ENCODE measurements around the gene TMEM134. TPM values are rescaled to one million over a fixed set of nuclear protein-coding genes. Genes with fewer than 3 reads are reported as not detected.
"Not testable (repeated sequence)": the region's sequence is repeated elsewhere in the genome, so short reads cannot be mapped to it uniquely, and the experiment has no call there.

TMEM134 gene, protein sequence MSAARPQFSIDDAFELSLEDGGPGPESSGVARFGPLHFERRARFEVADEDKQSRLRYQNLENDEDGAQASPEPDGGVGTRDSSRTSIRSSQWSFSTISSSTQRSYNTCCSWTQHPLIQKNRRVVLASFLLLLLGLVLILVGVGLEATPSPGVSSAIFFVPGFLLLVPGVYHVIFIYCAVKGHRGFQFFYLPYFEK
- total RNA-seq (2014; rRNA removed; shearing (Covaris generic)) (13.4 and 67.2 TPM in 2 replicates), polyA plus RNA-seq (2016; fragmentation: Nextera tagmentation; extraction: Ambion mirVana) (99.3 and 103 TPM in 2 replicates)

GRCh38 chr11:67468759-67469507 lies at the start of gene TMEM134:
TSS of gene TMEM134 (minus strand) at chr11:67469251. CDS start at chr11:67469192, 59 bp downstream.
- in situ Hi-C loops (cut with MboI) = no loop called here

GRCh38 chr11:67517784-67518552 lies 48.9 kb upstream of the TMEM134 start:
- no peak overlapping the region for H3K9ac ChIP-seq
- no peak for DNase-seq
- H3K27me3 ChIP-seq (replicated peaks; ENCODE audit: insufficient read depth) = peaks cover 14% of the 10 kb centered on the region; the same call in 1 of the 2 replicates
- H3K9me2 ChIP-seq (ENCODE audit: insufficient read depth) = no peaks in the 10 kb centered on the region
- no peak overlapping the region for H2AFZ ChIP-seq
- no peaks in the 10 kb centered on the region for H4K20me1 ChIP-seq (ENCODE audit: insufficient read depth)
- 35 to 44% methylated on average over 10 of the region's 10 CpGs for WGBS, 2 experiments (ENCODE audit: low coverage in 1 of 2, low lambda C conversion rate in 2 of 2, missing lambda C conversion rate in 2 of 2)
- H3K79me2 ChIP-seq (ENCODE audit: insufficient read depth) = no peaks in the 10 kb centered on the region
- no peak for TF ChIP-seq EZH2 (IDR thresholded peaks at IDR 0.05; ENCODE audit: insufficient read depth, poor library complexity, severe bottlenecking)
- TF ChIP-seq EZH2phosphoT487 (IDR thresholded peaks at IDR 0.05; ENCODE audit: insufficient read depth, low read depth) = no peak
- no peaks in the 10 kb centered on the region for H3K9me3 ChIP-seq (ENCODE audit: low read depth)
- H3K4me1 ChIP-seq (ENCODE audit: insufficient read depth) = no peaks in the 10 kb centered on the region
- H3K4me3 ChIP-seq = no peak overlapping the region
- H3K4me2 ChIP-seq (ENCODE audit: unreplicated experiment) = no peak overlapping the region
- H3K36me3 ChIP-seq (ENCODE audit: low read depth) = no peaks in the 10 kb centered on the region
- no peak overlapping the region for H3K27ac ChIP-seq
- H3F3A ChIP-seq (ENCODE audit: insufficient read depth) = no peaks in the 10 kb centered on the region
- in situ Hi-C loops (cut with MboI) = no loop called here

More at GRCh38 chr11:67468759-67469507, at the start of gene TMEM134:
- peaks cover 4% of the 10 kb centered on the region; the same call in 1 of the 2 replicates for H3K4me1 ChIP-seq (ENCODE audit: insufficient read depth)
- no peaks in the 10 kb centered on the region for H3K36me3 ChIP-seq (ENCODE audit: low read depth)
- no peaks in the 10 kb centered on the region for H3K27me3 ChIP-seq (replicated peaks; ENCODE audit: insufficient read depth)
- peak within 1 kb of the TSS; percentile 94 for H3K9ac ChIP-seq
- H3K27ac ChIP-seq = peak within 1 kb of the TSS; percentile 81
- DNase-seq = peak; percentile 97
- peak within 1 kb of the TSS; percentile 86 for H3K4me2 ChIP-seq (ENCODE audit: unreplicated experiment)
- WGBS, 2 experiments (ENCODE audit: low coverage in 1 of 2, low lambda C conversion rate in 2 of 2, missing lambda C conversion rate in 2 of 2) = 0 to 3% methylated on average over 6 to 49 of the region's 76 CpGs
- no peaks in the 10 kb centered on the region for H4K20me1 ChIP-seq (ENCODE audit: insufficient read depth)
- peak within 1 kb of the TSS; percentile 95 for H2AFZ ChIP-seq
- no peaks in the 10 kb centered on the region for H3K9me2 ChIP-seq (ENCODE audit: insufficient read depth)
- H3K79me2 ChIP-seq (ENCODE audit: insufficient read depth) = peaks cover 23% of the 10 kb centered on the region; the same call in 1 of the 2 replicates
- no peaks in the 10 kb centered on the region for H3F3A ChIP-seq (ENCODE audit: insufficient read depth)
- no peak for TF ChIP-seq EZH2phosphoT487 (IDR thresholded peaks at IDR 0.05; ENCODE audit: insufficient read depth, low read depth)
- no peak for TF ChIP-seq EZH2 (IDR thresholded peaks at IDR 0.05; ENCODE audit: insufficient read depth, poor library complexity, severe bottlenecking)
- H3K4me3 ChIP-seq = peak within 1 kb of the TSS; percentile 89
- H3K9me3 ChIP-seq (ENCODE audit: low read depth) = no peaks in the 10 kb centered on the region

DNA sequence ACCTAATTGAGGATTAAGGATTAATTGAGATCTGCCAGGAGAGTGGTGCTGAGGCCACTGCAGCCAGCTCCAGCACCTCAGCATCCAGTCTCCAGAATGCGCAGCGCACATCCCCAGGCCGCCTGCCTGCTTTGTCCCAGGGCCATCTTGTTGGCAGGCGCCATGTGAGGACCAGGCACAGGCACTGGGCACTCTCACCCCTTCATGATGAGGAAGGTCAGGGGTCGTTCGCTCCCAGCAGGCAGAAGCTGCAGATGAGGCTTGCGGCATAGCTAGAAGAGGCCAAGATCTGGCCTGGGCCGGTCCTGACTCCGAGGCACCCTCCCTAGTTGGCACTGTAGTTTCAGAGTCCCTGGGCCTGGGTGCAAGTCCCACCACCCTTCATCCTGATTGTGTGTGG lies 47.8 kb upstream of the TMEM134 start:
- Histone ChIP-seq H3K9ac (no peak overlapping the region), H2AFZ (no peak overlapping the region), H3K4me1 (ENCODE audit: insufficient read depth) (no peaks in the 10 kb centered on the region), H3K27me3 (replicated peaks; ENCODE audit: insufficient read depth) (peaks cover 18% of the 10 kb centered on the region; the same call in 1 of the 2 replicates), H3K9me2 (ENCODE audit: insufficient read depth) (no peaks in the 10 kb centered on the region), H3K79me2 (ENCODE audit: insufficient read depth) (no peaks in the 10 kb centered on the region), H3K36me3 (ENCODE audit: low read depth) (no peaks in the 10 kb centered on the region), H3K4me3 (no peak overlapping the region), H4K20me1 (ENCODE audit: insufficient read depth) (no peaks in the 10 kb centered on the region), H3F3A (ENCODE audit: insufficient read depth) (no peaks in the 10 kb centered on the region), H3K9me3 (ENCODE audit: low read depth) (no peaks in the 10 kb centered on the region), H3K27ac (no peak overlapping the region), H3K4me2 (ENCODE audit: unreplicated experiment) (no peak overlapping the region)
- 71 to 80% methylated on average over 9 of the region's 9 CpGs for WGBS, 2 experiments (ENCODE audit: low coverage in 1 of 2, low lambda C conversion rate in 2 of 2, missing lambda C conversion rate in 2 of 2)
- TF ChIP-seq EZH2 (IDR thresholded peaks at IDR 0.05; ENCODE audit: insufficient read depth, poor library complexity, severe bottlenecking) (no peak), EZH2phosphoT487 (IDR thresholded peaks at IDR 0.05; ENCODE audit: insufficient read depth, low read depth) (no peak)
- in situ Hi-C loops (cut with MboI) = no loop called here
- DNase-seq = no peak

DNA sequence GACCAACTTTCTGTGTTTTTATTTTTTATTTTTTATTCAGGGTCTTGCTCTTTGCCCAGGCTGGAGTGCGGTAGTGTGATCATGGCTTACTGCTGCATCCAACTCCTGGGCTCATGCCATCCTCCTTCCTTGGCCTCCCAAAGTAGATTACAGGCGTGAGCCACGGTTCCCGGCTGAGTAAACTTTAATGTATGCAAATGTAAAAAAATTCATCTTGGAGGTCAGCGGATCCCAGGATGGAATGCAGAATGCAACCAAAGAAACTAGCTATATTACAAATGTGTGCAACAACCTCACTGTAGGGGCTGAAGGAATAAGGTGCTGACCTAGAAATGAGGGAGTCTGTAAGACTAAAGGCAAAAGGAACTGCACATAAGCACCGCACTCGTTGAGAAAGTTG lies 45.1 kb upstream of the TMEM134 start:
- in situ Hi-C loops (cut with MboI) = no loop called here
- H3K9me3 ChIP-seq (ENCODE audit: low read depth) = no peaks in the 10 kb centered on the region
- no peaks in the 10 kb centered on the region for H3K36me3 ChIP-seq (ENCODE audit: low read depth)
- H3K4me1 ChIP-seq (ENCODE audit: insufficient read depth) = no peaks in the 10 kb centered on the region
- no peak overlapping the region for H3K9ac ChIP-seq
- DNase-seq = no peak
- no peak for TF ChIP-seq EZH2phosphoT487 (IDR thresholded peaks at IDR 0.05; ENCODE audit: insufficient read depth, low read depth)
- TF ChIP-seq EZH2 (IDR thresholded peaks at IDR 0.05; ENCODE audit: insufficient read depth, poor library complexity, severe bottlenecking) = no peak
- H2AFZ ChIP-seq = no peak overlapping the region
- no peak overlapping the region for H3K4me3 ChIP-seq
- WGBS, 2 experiments (ENCODE audit: low coverage in 1 of 2, low lambda C conversion rate in 2 of 2, missing lambda C conversion rate in 2 of 2) = 51% methylated on average over 7 of the region's 7 CpGs
- H3K27ac ChIP-seq = no peak overlapping the region
- no peaks in the 10 kb centered on the region for H4K20me1 ChIP-seq (ENCODE audit: insufficient read depth)
- no peaks in the 10 kb centered on the region for H3K9me2 ChIP-seq (ENCODE audit: insufficient read depth)
- H3K79me2 ChIP-seq (ENCODE audit: insufficient read depth) = no peaks in the 10 kb centered on the region
- H3K4me2 ChIP-seq (ENCODE audit: unreplicated experiment) = no peak overlapping the region
- H3K27me3 ChIP-seq (replicated peaks; ENCODE audit: insufficient read depth) = peaks cover 24% of the 10 kb centered on the region; the same call in 1 of the 2 replicates
- H3F3A ChIP-seq (ENCODE audit: insufficient read depth) = no peaks in the 10 kb centered on the region

DNA sequence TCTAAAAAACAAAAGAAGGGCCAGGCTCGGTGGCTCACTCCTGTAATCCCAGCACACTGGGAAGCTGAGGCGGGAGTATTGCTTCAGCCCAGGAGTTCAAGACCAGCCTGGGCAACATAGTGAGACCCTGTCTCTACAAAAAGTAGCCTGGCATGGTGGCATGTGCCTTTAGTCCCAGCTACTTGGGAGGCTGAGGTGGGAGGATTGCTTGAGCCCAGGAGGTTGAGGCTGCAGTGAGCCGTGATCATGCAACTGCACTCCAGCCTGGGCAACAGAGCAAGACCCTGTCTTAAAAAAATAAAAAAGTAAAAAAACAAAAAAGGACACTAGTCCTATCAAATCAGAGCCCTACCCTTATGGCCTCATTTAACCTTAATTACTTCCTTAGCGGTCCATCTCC lies 42.5 kb upstream of the TMEM134 start:
- in situ Hi-C loops (cut with MboI); H3K27ac ChIP-seq; H2AFZ ChIP-seq; H3K36me3 ChIP-seq (ENCODE audit: low read depth); H3F3A ChIP-seq (ENCODE audit: insufficient read depth); H3K4me3 ChIP-seq; H3K9me3 ChIP-seq (ENCODE audit: low read depth); H3K79me2 ChIP-seq (ENCODE audit: insufficient read depth); H4K20me1 ChIP-seq (ENCODE audit: insufficient read depth); H3K4me1 ChIP-seq (ENCODE audit: insufficient read depth); H3K9ac ChIP-seq; H3K4me2 ChIP-seq (ENCODE audit: unreplicated experiment); H3K9me2 ChIP-seq (ENCODE audit: insufficient read depth); DNase-seq: not testable (repeated sequence)
- peaks cover 24% of the 10 kb centered on the region; the same call in 1 of the 2 replicates for H3K27me3 ChIP-seq (replicated peaks; ENCODE audit: insufficient read depth)
- 69 to 77% methylated on average over 4 of the region's 4 CpGs for WGBS, 2 experiments (ENCODE audit: low coverage in 1 of 2, low lambda C conversion rate in 2 of 2, missing lambda C conversion rate in 2 of 2)

All from GM23248 (cell line).